Thyroid gland (tissue), 4 donors: ENCODE data around the gene RPUSD1. TPM values are rescaled to one million over a fixed set of nuclear protein-coding genes. Genes with fewer than 3 reads are reported as not detected.
A peak's percentile ranks its signal among the peaks of the same experiment; 100 is the strongest.

Experiments used
- DNase-seq, 2 donors: peaks; one replicate each; pipeline ENCODE4 v3.0.0-alpha.2; 2019
- H3K27ac ChIP-seq, 3 donors: fragments of 200-600 bp; sonication (generic); 1 replicate in 2 of 3; 2 replicates in 1 of 3; pipeline ENCODE4 v1.5.1; 2016 to 2019; ENCODE audit warnings: mild to moderate bottlenecking in 1 of 3, moderate library complexity in 1 of 3
- H3K27me3 ChIP-seq: fragments of 200-600 bp; sonication (generic); one replicate; pipeline ENCODE4 v1.5.1; 2019
- H3K36me3 ChIP-seq, 2 donors: fragments of 200-600 bp; sonication (generic); one replicate each; pipeline ENCODE4 v1.5.1; 2016 to 2019
- H3K4me1 ChIP-seq, 2 donors: fragments of 200-600 bp; sonication (generic); one replicate each; pipeline ENCODE4 v1.5.1; 2017 to 2019
- H3K4me3 ChIP-seq, 3 donors: fragments of 200-600 bp; sonication (generic); replicated peaks in 1 of 3; 1 replicate in 2 of 3; 2 replicates in 1 of 3; pipeline ENCODE4 v1.5.1; 2016; ENCODE audit warnings: mild to moderate bottlenecking in 1 of 3
- H3K9me3 ChIP-seq: fragments of 200-600 bp; sonication (generic); one replicate; pipeline ENCODE4 v1.5.1; 2017
- POLR2A ChIP-seq, 2 donors: fragments of 450-650 bp; IDR thresholded peaks; one replicate each; pipeline ENCODE4 v1.6.1; 2017; ENCODE audit warnings: antibody characterized with exemption in 2 of 2, mild to moderate bottlenecking in 2 of 2, moderate library complexity in 1 of 2
- WGBS, 2 donors: methylation state at CpG; one replicate each; pipeline ENCODE4 v1.1.5; 2017; 5-methylcytosine and 5-hydroxymethylcytosine counted together
- intact Hi-C: fragments of 100-400 bp; cut with DNase I; formaldehyde crosslinking; loops from one replicate; pipeline ENCODE4 v1.15.1; 2023
- total RNA-seq, 4 donors: library from RNA; depleted of rRNA; stranded (reverse); fragments of >200 nt; gene quantifications; one replicate each; pipeline ENCODE4 v1.2.3, GENCODE V29; 2016
- TF ChIP-seq, protein P1 (sequence below), 6 experiments: fragments of 200-600 bp in 3 of 6; fragments of 450-650 bp in 3 of 6; sonication (generic) in 3 of 6; IDR thresholded peaks; one replicate each; pipeline ENCODE4 v1.5.1; 2016 to 2019; ENCODE audit warnings: antibody characterized with exemption in 6 of 6, mild to moderate bottlenecking in 2 of 6, inconsistent platforms in 1 of 6, moderate library complexity in 1 of 6

The RPUSD1 gene
- total RNA-seq, 4 donors from 2014 or later, result 14.1 to 27.9 (median 20.8) TPM

DNA sequence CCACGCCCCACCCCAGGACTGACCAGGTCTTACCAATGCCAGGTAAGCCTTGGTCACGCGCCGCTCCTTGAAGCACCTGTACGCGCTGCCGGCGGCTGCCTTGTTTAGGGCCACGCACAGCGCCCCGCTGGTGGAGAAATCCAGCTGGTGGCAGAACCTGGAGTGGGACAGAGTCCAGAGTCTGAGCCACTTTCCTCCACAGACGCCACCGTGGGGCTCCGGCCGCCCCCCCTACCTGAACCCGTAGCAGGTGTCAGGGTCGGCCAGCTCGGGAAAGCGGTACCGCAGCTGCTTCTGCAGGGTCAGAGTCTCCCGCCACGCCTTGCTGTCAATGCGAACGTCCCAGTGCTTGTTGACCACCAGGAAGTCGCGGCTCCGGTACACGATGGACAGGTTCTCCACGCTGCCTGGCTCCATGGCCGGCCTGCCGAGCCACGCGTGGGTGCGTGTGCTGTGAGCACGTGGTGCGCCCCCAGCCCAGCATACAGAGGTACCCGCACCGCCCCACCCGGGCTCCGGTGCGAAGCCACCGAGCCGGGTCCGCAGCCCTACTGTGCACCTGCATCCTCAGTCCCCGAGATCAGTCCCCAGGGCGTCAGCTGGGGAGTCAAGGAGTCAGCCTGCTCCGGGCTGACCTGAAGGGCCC lies 737 bp downstream of the RPUSD1 start:
- peak overlapping the region in 1 of 3 donors; percentile 27 for H3K27ac ChIP-seq
- H3K27me3 ChIP-seq, result no peaks in the 10 kb centered on the region
- peak overlapping the region; percentile 78 to 91 (median 86) for H3K4me3 ChIP-seq
- H3K4me1 ChIP-seq, result peaks cover 14 to 24% of the 10 kb centered on the region in 2 donors
- intact Hi-C loops, result no loop called here
- peaks cover 0 to 6% of the 10 kb centered on the region in 2 donors for H3K36me3 ChIP-seq
- peak in 1 of 2 donors; percentile 13 for DNase-seq
- no peak for TF ChIP-seq POLR2A (IDR thresholded peaks at IDR 0.05)
- TF ChIP-seq, protein P1, sequence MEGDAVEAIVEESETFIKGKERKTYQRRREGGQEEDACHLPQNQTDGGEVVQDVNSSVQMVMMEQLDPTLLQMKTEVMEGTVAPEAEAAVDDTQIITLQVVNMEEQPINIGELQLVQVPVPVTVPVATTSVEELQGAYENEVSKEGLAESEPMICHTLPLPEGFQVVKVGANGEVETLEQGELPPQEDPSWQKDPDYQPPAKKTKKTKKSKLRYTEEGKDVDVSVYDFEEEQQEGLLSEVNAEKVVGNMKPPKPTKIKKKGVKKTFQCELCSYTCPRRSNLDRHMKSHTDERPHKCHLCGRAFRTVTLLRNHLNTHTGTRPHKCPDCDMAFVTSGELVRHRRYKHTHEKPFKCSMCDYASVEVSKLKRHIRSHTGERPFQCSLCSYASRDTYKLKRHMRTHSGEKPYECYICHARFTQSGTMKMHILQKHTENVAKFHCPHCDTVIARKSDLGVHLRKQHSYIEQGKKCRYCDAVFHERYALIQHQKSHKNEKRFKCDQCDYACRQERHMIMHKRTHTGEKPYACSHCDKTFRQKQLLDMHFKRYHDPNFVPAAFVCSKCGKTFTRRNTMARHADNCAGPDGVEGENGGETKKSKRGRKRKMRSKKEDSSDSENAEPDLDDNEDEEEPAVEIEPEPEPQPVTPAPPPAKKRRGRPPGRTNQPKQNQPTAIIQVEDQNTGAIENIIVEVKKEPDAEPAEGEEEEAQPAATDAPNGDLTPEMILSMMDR (IDR thresholded peaks at IDR 0.05), result no peak
- no peaks in the 10 kb centered on the region for H3K9me3 ChIP-seq
- WGBS, 2 donors, result 96% methylated on average over 5 of the region's 47 CpGs; no CpG with 5 or more reads in 1 of the 2 donors

- intact Hi-C loops, result loop anchor here (2.0 kb wide), 1 partner anchor 75 kb away; no protein-coding TSS in a partner anchor
- no peak overlapping the region for H3K4me3 ChIP-seq
- peaks cover 14 to 24% of the 10 kb centered on the region in 2 donors for H3K4me1 ChIP-seq
- no peak overlapping the region for H3K27ac ChIP-seq
- WGBS, 2 donors, result 80 to 88% methylated on average over 16 to 36 of the region's 58 CpGs
- H3K9me3 ChIP-seq, result no peaks in the 10 kb centered on the region
- TF ChIP-seq, protein P1 (IDR thresholded peaks at IDR 0.05), result peak in 5 of 6 experiments; percentile 36 to 67 (median 64)
- TF ChIP-seq POLR2A (IDR thresholded peaks at IDR 0.05), result no peak
- H3K27me3 ChIP-seq, result no peaks in the 10 kb centered on the region
- H3K36me3 ChIP-seq, result peaks cover 0 to 6% of the 10 kb centered on the region in 2 donors
- peak; percentile 60 to 61 for DNase-seq
These were observed 2.3 kb downstream of the RPUSD1 start for GRCh38 chr16:785563-786535.

DNA sequence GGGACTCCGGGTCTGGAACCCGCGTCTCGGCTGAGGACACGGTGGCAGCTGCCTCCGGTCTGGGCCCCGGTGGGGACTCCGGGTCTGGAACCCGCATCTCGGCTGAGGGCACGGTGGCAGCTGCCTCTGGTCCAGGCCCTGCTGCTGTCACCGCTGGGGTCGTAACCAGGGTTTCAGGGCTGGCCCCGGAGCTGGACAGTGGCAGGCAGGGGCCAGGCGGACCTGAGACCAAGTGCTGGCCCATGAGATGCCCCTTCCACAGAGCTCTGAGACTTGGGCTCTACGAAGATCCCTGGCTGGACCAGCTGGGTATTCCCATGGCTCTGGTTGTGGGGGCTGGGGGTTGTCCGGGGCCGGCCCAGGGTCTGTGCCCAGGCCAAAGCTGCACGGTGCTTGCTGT lies 3.8 kb downstream of the RPUSD1 start:
- Histone ChIP-seq H3K36me3 (peaks cover 0 to 6% of the 10 kb centered on the region in 2 donors), H3K4me1 (peaks cover 14 to 23% of the 10 kb centered on the region in 2 donors), H3K27ac (no peak overlapping the region), H3K27me3 (no peaks in the 10 kb centered on the region), H3K9me3 (no peaks in the 10 kb centered on the region), H3K4me3 (no peak overlapping the region)
- TF ChIP-seq POLR2A (IDR thresholded peaks at IDR 0.05), result no peak
- TF ChIP-seq, protein P1 (IDR thresholded peaks at IDR 0.05), result no peak
- intact Hi-C loops, result loop anchor here (2.0 kb wide), 1 partner anchor 74 kb away; no protein-coding TSS in a partner anchor
- 82% methylated on average over 3 of the region's 19 CpGs; no CpG with 5 or more reads in 1 of the 2 donors for WGBS, 2 donors
- DNase-seq, result no peak

GRCh38 chr16:783404-784161 lies 4.6 kb downstream of the RPUSD1 start:
- H3K4me3 ChIP-seq, result no peak overlapping the region
- H3K27me3 ChIP-seq, result no peaks in the 10 kb centered on the region
- H3K36me3 ChIP-seq, result peaks cover 0 to 6% of the 10 kb centered on the region in 2 donors
- peak; percentile 23 to 28 for DNase-seq
- intact Hi-C loops, result loop anchor here (2.0 kb wide), 1 partner anchor 73 kb away; no protein-coding TSS in a partner anchor
- no peaks in the 10 kb centered on the region for H3K9me3 ChIP-seq
- 37 to 43% methylated on average over 10 to 15 of the region's 17 CpGs for WGBS, 2 donors
- TF ChIP-seq, protein P1 (IDR thresholded peaks at IDR 0.05), result no peak
- TF ChIP-seq POLR2A (IDR thresholded peaks at IDR 0.05), result no peak
- no peak overlapping the region for H3K27ac ChIP-seq
- peaks cover 7 to 15% of the 10 kb centered on the region in 2 donors for H3K4me1 ChIP-seq
